Measurements from ENCODE around the gene SBK1. TPM values are rescaled to one million over a fixed set of nuclear protein-coding genes. Genes with fewer than 3 reads are reported as not detected.
"Not testable (repeated sequence)": the region's sequence is repeated elsewhere in the genome, so short reads cannot be mapped to it uniquely, and the experiment has no call there.

Gene SBK1
- total RNA-seq, 1 donor from 2014 or later, result 8.7 TPM

- DNase-seq, result no peak
Measured at GRCh38 chr16:28308794-28309584, 16.7 kb downstream of the SBK1 start.

DNA sequence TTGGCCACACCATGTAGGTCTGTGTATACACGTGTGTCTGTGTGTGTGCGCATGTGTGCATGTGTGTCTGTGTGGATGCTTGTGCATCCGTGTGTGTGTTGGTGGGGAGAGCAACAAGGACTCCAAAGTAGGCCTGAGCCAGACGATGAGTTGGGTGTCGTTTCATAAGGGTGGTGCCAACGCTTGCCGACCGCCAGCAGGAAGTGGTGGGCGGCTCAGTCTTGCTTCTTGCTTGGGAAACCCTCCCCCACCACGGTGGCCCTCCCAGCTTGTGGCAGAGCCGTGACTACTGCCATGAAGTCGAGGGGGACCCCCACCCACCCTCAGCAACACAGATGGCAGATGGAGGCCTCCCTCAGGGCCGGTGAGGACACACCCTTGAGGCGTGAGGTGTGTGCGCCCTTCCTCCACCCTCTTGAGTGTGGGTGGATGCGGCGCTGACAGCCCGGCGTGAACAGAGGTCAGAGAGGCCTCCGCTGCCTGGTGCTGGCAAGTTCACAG, 17.5 kb downstream of the SBK1 start:
- no peak for DNase-seq

GRCh38 chr16:28310796-28311195, 18.5 kb downstream of the SBK1 start:
- DNase-seq, result no peak

DNA sequence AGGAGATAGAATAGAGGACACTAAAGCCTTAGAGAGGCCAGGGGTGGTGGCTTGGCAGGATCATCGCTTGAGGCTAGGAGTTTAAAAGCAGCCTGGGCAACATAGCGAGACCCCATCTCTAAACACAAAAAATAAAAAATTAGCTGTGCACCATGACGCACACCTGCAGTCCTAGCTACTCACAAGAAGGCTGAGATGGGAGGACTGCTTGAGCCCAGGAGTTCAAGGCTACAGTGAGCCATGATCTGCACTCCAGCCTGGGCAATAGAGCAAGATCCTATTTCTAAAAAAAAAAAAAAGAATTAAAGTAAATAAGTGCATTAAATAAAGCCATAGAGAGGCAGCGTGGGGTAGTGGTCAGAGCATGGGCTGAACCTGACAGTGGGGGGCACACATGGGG, 19.1 kb downstream of the SBK1 start:
- DNase-seq, result no peak

DNA sequence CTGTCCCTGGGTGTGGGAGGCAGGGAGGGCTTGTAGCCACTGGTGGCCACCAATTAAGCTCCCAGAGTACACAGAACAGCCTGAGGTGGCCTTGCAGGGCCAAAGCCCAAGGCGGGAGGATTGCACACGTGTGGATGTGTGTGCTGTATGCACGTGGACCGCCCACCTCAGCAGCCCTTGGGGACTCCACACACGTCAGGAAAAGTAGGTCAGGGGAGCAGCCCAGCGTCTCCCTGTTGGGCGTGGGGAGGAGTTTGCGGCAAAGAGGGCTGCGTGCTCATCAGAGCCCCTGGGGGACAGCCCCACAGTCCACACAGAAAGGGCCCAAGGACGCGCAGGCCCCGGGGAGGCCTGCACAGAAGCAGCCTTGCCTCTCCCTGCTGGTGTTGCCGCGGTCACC, 19.6 kb downstream of the SBK1 start:
- no peak for DNase-seq

- DNase-seq, result no peak
Measured at GRCh38 chr16:28312327-28312726, 20.0 kb downstream of the SBK1 start.

GRCh38 chr16:28313587-28313986, 21.3 kb downstream of the SBK1 start:
- no peak for DNase-seq

GRCh38 chr16:28316054-28316453, 23.7 kb downstream of the SBK1 start:
- no peak for DNase-seq

- DNase-seq, result peak; percentile 61
Measured at GRCh38 chr16:28317040-28317880, 24.9 kb downstream of the SBK1 start.

GRCh38 chr16:28318042-28318744, 25.9 kb downstream of the SBK1 start:
- no peak for DNase-seq

- DNase-seq, result no peak
Measured at GRCh38 chr16:28319476-28320022, 27.2 kb downstream of the SBK1 start.

- no peak for DNase-seq
Measured at GRCh38 chr16:28320023-28320561, 27.8 kb downstream of the SBK1 start.

GRCh38 chr16:28320741-28321140, 28.4 kb downstream of the SBK1 start:
- DNase-seq, result no peak

GRCh38 chr16:28321700-28322411, 29.5 kb downstream of the SBK1 start:
- peak; percentile 28 for DNase-seq

DNA sequence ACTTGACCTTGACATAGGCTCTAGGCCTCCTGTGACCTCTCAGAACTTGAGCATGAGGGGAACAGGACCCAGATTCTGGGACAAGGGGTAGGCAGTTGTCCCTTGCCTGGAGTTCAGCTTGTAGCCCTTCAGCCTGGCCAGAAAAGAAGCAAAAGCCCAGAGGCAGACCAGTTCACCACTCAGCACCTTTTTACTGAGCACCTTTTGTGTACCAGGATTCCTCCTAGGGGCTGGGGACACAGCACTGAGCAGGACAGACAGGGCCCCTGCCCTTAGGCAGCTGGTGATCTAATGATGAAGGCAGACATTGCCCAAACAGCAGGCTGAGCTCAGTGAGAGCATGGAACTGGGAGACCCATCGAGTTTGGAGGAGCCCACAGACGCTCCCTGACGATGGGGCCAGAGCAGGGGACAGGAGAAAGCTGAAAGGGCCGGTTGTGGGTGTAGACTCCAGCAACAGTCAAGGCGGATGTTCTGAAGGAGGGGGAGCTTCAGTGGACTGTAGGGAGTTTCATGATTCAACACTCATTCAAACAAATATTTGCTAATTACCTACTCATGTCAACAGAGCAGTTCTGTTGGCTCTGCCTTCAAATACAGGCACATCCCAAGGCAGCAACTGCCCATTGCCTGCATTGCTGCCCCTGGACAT, 32.0 kb downstream of the SBK1 start:
- no peak for DNase-seq

- no peak for DNase-seq
Measured at GRCh38 chr16:28324887-28325279, 32.6 kb downstream of the SBK1 start.

GRCh38 chr16:28326881-28327610, 34.7 kb downstream of the SBK1 start:
- DNase-seq, result peak; percentile 42

GRCh38 chr16:28330232-28330631, 37.9 kb downstream of the SBK1 start:
- DNase-seq, result not testable (repeated sequence)

DNA sequence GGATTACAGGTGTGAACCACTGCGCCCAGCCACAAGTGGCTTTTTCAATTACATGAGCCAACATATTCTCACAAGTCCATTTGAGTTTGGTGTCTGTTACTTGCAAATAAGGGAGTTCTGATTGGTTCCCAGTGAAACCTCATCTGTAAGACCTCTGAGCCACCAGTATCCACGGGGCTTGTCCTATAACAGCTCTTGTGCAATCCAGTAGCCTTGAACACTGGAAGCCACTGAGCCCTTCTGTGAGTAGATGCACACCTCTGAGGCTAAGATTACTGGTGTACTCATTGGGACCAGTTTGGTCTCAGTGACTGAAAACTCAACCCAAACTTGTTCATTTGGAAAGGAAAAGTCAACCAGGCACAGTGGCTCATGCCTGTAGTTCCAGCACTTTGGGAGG, 38.7 kb downstream of the SBK1 start:
- DNase-seq, result not testable (repeated sequence)

- DNase-seq, result not testable (repeated sequence)
Measured at GRCh38 chr16:28332632-28333031, 40.3 kb downstream of the SBK1 start.
